PC-9 (cell line): Measurements from ENCODE around the gene TBC1D25. TPM values are rescaled to one million over a fixed set of nuclear protein-coding genes. Genes with fewer than 3 reads are reported as not detected.
"Not testable (repeated sequence)": the region's sequence is repeated elsewhere in the genome, so short reads cannot be mapped to it uniquely, and the experiment has no call there.

Source experiments
- BruUV-seq: library from RNA; stranded (reverse); fragments of 400-500 nt; replicated peaks from 2 replicates; lab custom pipeline; 2021; lab: Mats Ljungman, UMichigan
- CTCF ChIA-PET: fragments of 300-600 bp; sonication (Branson Sonifier 250); formaldehyde crosslinking; loops from one replicate; lab custom pipeline; 2022; ENCODE audit warnings: antibody characterized with exemption; lab: Charles Lee
- POLR2A ChIA-PET: fragments of 300-600 bp; sonication (Branson Sonifier 250); formaldehyde crosslinking; loops from one replicate; lab custom pipeline; 2022; ENCODE audit warnings: antibody characterized with exemption; ENCODE audit not compliant: unreplicated experiment; lab: Charles Lee
- DNase-seq, 2 experiments: peaks; one replicate each; pipeline versions ENCODE4 v3.0.0 to v3.0.0-alpha.2; 2015 to 2022; ENCODE audit warnings: mixed read lengths in 1 of 2
- H2AFZ ChIP-seq: fragments of 200-600 bp; sonication (generic); 2 replicates; pipeline ENCODE4 v1.8.1; 2017; ENCODE audit warnings: antibody characterized with exemption
- H3F3A ChIP-seq: fragments of 200-600 bp; sonication (generic); 2 replicates; pipeline ENCODE4 v1.8.1; 2017; ENCODE audit warnings: antibody characterized with exemption, mild to moderate bottlenecking, low read depth; ENCODE audit not compliant: insufficient read depth
- H3K27ac ChIP-seq: fragments of 200-600 bp; sonication (generic); 2 replicates; pipeline ENCODE4 v1.6.1; 2016; ENCODE audit warnings: mixed run types
- H3K27me3 ChIP-seq: fragments of 200-600 bp; sonication (generic); 2 replicates; pipeline ENCODE4 v1.6.1; 2016; ENCODE audit warnings: low read depth, mixed run types; ENCODE audit not compliant: insufficient read depth
- H3K36me3 ChIP-seq: fragments of 200-600 bp; sonication (generic); 2 replicates; pipeline ENCODE4 v1.6.1; 2016; ENCODE audit warnings: low read depth, mixed run types
- H3K4me1 ChIP-seq: fragments of 200-600 bp; sonication (generic); replicated peaks from 2 replicates; pipeline ENCODE4 v1.6.1; 2016; ENCODE audit warnings: mixed run types; ENCODE audit not compliant: insufficient read depth
- H3K4me2 ChIP-seq: fragments of 200-600 bp; sonication (generic); 2 replicates; pipeline ENCODE4 v1.6.1; 2017; ENCODE audit warnings: mixed run types
- H3K4me3 ChIP-seq: fragments of 200-600 bp; sonication (generic); 2 replicates; pipeline ENCODE4 v1.6.1; 2016; ENCODE audit warnings: mixed run types
- H3K79me2 ChIP-seq: fragments of 200-600 bp; sonication (generic); 2 replicates; pipeline ENCODE4 v1.6.1; 2017; ENCODE audit warnings: low read depth, mixed run types
- H3K9me2 ChIP-seq: fragments of 200-600 bp; sonication (generic); 2 replicates; pipeline ENCODE4 v1.8.1; 2017; ENCODE audit warnings: mild to moderate bottlenecking; ENCODE audit not compliant: insufficient read depth
- H3K9me3 ChIP-seq: fragments of 200-600 bp; sonication (generic); 2 replicates; pipeline ENCODE4 v1.8.1; 2016; ENCODE audit warnings: low read depth; ENCODE audit not compliant: insufficient read depth
- H4K20me1 ChIP-seq: fragments of 200-600 bp; sonication (generic); 2 replicates; pipeline ENCODE4 v1.8.1; 2017; ENCODE audit not compliant: insufficient read depth
- EZH2 ChIP-seq: fragments of 200-600 bp; sonication (generic); IDR thresholded peaks from 2 replicates; pipeline ENCODE4 v1.8.0; 2017; ENCODE audit warnings: antibody characterized with exemption, low read depth
- intact Hi-C: fragments of 100-400 bp; cut with micrococcal nuclease; formaldehyde crosslinking; loops from one replicate; pipeline ENCODE4 v1.10.0; 2022; ENCODE audit not compliant: unreplicated experiment
- total RNA-seq: library from RNA; stranded (reverse); gene quantifications from 2 replicates; pipeline ENCODE4 v1.2.3, GENCODE V29; 2021
- TF ChIP-seq, protein P1 (sequence below): fragments of 200-600 bp; sonication (generic); conservative IDR thresholded peaks from 2 replicates; pipeline ENCODE4 v1.6.1; 2017; ENCODE audit warnings: mixed run types, antibody characterized with exemption, mild to moderate bottlenecking, moderate library complexity

Gene TBC1D25
- total RNA-seq, 1 experiment from 2014 or later, result 7.4 TPM

GRCh38 chrX:48522291-48522690, 17.2 kb upstream of the TBC1D25 start:
- no peak for TF ChIP-seq EZH2
- TF ChIP-seq, protein P1, sequence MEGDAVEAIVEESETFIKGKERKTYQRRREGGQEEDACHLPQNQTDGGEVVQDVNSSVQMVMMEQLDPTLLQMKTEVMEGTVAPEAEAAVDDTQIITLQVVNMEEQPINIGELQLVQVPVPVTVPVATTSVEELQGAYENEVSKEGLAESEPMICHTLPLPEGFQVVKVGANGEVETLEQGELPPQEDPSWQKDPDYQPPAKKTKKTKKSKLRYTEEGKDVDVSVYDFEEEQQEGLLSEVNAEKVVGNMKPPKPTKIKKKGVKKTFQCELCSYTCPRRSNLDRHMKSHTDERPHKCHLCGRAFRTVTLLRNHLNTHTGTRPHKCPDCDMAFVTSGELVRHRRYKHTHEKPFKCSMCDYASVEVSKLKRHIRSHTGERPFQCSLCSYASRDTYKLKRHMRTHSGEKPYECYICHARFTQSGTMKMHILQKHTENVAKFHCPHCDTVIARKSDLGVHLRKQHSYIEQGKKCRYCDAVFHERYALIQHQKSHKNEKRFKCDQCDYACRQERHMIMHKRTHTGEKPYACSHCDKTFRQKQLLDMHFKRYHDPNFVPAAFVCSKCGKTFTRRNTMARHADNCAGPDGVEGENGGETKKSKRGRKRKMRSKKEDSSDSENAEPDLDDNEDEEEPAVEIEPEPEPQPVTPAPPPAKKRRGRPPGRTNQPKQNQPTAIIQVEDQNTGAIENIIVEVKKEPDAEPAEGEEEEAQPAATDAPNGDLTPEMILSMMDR, result no peak
- H3K9me3 ChIP-seq, result no peaks in the 10 kb centered on the region
- H2AFZ ChIP-seq, result no peak overlapping the region
- H3K27me3 ChIP-seq, result no peaks in the 10 kb centered on the region
- no peaks in the 10 kb centered on the region for H3F3A ChIP-seq
- H3K4me2 ChIP-seq, result peak overlapping the region; percentile 68
- CTCF ChIA-PET, result no interaction called here
- intact Hi-C loops, result no loop called here
- POLR2A ChIA-PET, result interaction anchor here (0.7 kb wide), 1 partner anchor 279 kb away, joined by 8 read pairs; no protein-coding TSS in a partner anchor
- peak overlapping the region; percentile 59 for H3K4me3 ChIP-seq
- no peaks in the 10 kb centered on the region for H4K20me1 ChIP-seq
- no peaks in the 10 kb centered on the region for H3K4me1 ChIP-seq
- 0 out of 2 replicates have a peak, but pooled peaks cover 8% of the 10 kb centered on the region for H3K79me2 ChIP-seq
- DNase-seq, result no peak
- no TSS peak for BruUV-seq
- H3K36me3 ChIP-seq, result no peaks in the 10 kb centered on the region
- H3K27ac ChIP-seq, result no peak overlapping the region
- no peaks in the 10 kb centered on the region for H3K9me2 ChIP-seq

- Histone ChIP-seq H3K27me3 (no peaks in the 10 kb centered on the region), H4K20me1 (no peaks in the 10 kb centered on the region), H3K9me3 (no peaks in the 10 kb centered on the region), H3K36me3 (no peaks in the 10 kb centered on the region), H2AFZ (no peak overlapping the region), H3K9me2 (no peaks in the 10 kb centered on the region), H3K4me3 (no peak overlapping the region), H3K79me2 (0 out of 2 replicates have a peak, but pooled peaks cover 8% of the 10 kb centered on the region), H3K4me2 (no peak overlapping the region), H3K4me1 (no peaks in the 10 kb centered on the region), H3F3A (no peaks in the 10 kb centered on the region), H3K27ac (no peak overlapping the region)
- ChIA-PET POLR2A (no interaction called here), CTCF (no interaction called here)
- TF ChIP-seq, protein P1, result no peak
- no peak for TF ChIP-seq EZH2
- no peak for DNase-seq
- intact Hi-C loops, result no loop called here
- no TSS peak for BruUV-seq
Observed at GRCh38 chrX:48523682-48524081, 15.8 kb upstream of the TBC1D25 start.

GRCh38 chrX:48525853-48526252, 13.7 kb upstream of the TBC1D25 start:
- H3K9me3 ChIP-seq, H4K20me1 ChIP-seq, H3K36me3 ChIP-seq, H2AFZ ChIP-seq, H3F3A ChIP-seq, POLR2A ChIA-PET, H3K4me2 ChIP-seq, DNase-seq, H3K27ac ChIP-seq, H3K4me1 ChIP-seq, H3K27me3 ChIP-seq, H3K9me2 ChIP-seq, BruUV-seq, intact Hi-C loops, CTCF ChIA-PET, H3K79me2 ChIP-seq, H3K4me3 ChIP-seq: not testable (repeated sequence)

GRCh38 chrX:48530736-48531135, 8.8 kb upstream of the TBC1D25 start:
- TF ChIP-seq, protein P1, result no peak
- ChIA-PET POLR2A (no interaction called here), CTCF (no interaction called here)
- H3F3A ChIP-seq, result no peaks in the 10 kb centered on the region
- BruUV-seq, result no TSS peak
- DNase-seq, result no peak
- H3K4me3 ChIP-seq, result no peak overlapping the region
- H3K9me3 ChIP-seq, result no peaks in the 10 kb centered on the region
- peak overlapping the region; percentile 67; the same call in 1 of the 2 replicates for H3K27ac ChIP-seq
- no peaks in the 10 kb centered on the region for H4K20me1 ChIP-seq
- H3K79me2 ChIP-seq, result no peaks in the 10 kb centered on the region
- H2AFZ ChIP-seq, result no peak overlapping the region
- no peaks in the 10 kb centered on the region for H3K36me3 ChIP-seq
- no peak overlapping the region for H3K4me2 ChIP-seq
- no peaks in the 10 kb centered on the region; the same call in 1 of the 2 replicates for H3K4me1 ChIP-seq
- H3K27me3 ChIP-seq, result no peaks in the 10 kb centered on the region
- no peaks in the 10 kb centered on the region for H3K9me2 ChIP-seq
- intact Hi-C loops, result no loop called here
